ENCODE results near the gene PLEKHA3. TPM values are rescaled to one million over a fixed set of nuclear protein-coding genes. Genes with fewer than 3 reads are reported as not detected.

The PLEKHA3 gene
- total RNA-seq, 1 experiment from 2014 or later: 26.8 TPM

DNA sequence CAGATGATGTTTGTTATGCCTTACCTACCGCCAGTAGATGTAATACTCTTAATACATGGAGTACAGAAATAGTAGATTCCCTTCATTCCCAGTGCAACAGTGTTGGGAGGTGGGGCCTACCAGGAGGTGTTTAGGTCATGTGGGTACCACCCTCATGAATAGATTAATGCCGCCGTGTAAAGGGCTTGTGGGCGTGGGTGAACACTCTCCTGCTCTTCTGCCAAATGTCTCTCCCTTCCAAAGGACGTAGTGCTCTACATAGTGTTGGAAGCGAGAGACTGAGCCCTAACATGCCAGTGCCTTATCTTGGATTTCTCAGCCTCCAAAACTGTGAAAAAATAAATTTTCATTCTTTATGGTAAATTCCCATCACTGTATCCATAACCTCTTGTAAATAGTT, 30.1 kb downstream of the PLEKHA3 start (continued):
- TF ChIP-seq ELF1 (IDR thresholded peaks at IDR 0.05; ENCODE audit: borderline replicate concordance, low read depth): no peak

DNA sequence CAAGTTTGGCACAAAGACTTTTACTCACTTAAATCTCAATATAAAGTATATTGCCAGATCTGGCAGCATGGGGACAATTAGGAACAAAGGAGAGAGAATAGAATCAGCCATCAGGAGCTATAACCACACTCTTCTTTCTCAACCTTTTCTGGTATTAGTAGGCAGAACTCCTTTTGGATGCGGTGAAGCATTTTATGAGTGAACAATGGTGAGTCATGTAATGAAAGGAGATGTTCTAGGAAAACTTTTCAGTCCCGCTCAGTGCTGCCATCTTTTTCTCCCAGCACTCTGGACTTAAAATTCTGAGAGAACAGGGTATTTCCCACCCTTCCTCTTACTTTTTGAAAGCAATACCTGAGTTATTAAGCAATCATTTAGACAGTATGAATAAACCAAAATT, 32.2 kb downstream of the PLEKHA3 start:
- intact Hi-C loops (cut with micrococcal nuclease): no loop called here
- Histone ChIP-seq H3K79me2 (ENCODE audit: insufficient read depth, low read length) (no peaks in the 10 kb centered on the region), H3K36me3 (ENCODE audit: control insufficient read depth in 1 of 2, insufficient read depth in 2 of 2, low read length in 2 of 2) (no peaks in the 10 kb centered on the region), H3K4me1 (ENCODE audit: control insufficient read depth in 1 of 2, insufficient read depth in 2 of 2, low read length in 2 of 2) (peaks cover 0 to 5% of the 10 kb centered on the region in 2 experiments; a peak in 1 of 4 replicates), H3K27me3 (ENCODE audit: insufficient read depth, low read length) (no peaks in the 10 kb centered on the region), H3K9me3 (ENCODE audit: control insufficient read depth in 1 of 2, insufficient read depth in 1 of 2, low read depth in 1 of 2, low read length in 2 of 2) (no peaks in the 10 kb centered on the region), H2AFZ (ENCODE audit: low read depth, low read length, poor library complexity, severe bottlenecking) (no peak overlapping the region), H3K9me2 (ENCODE audit: insufficient read depth) (no peaks in the 10 kb centered on the region), H3K27ac (ENCODE audit: low read depth, low read length) (no peak overlapping the region), H4K20me1 (ENCODE audit: insufficient read depth) (no peaks in the 10 kb centered on the region), H3K4me3 (replicated peaks in 1 of 2; ENCODE audit: low read depth in 1 of 2, low read length in 2 of 2) (no peak overlapping the region), H3K4me2 (ENCODE audit: low read length) (no peak overlapping the region), H3K9ac (ENCODE audit: low read length) (no peak overlapping the region)
- ChIA-PET CTCF (no interaction called here), RAD21 (ENCODE audit: low non-redundant PET in 1 of 2, low total read pairs in 2 of 2, uncharacterized antibody in 2 of 2, unreplicated experiment in 2 of 2) (no interaction called here), POLR2A (no interaction called here)
- no peak for TF ChIP-seq FOSL1 (IDR thresholded peaks at IDR 0.05; ENCODE audit: low read depth)
- TF ChIP-seq YY1 (IDR thresholded peaks at IDR 0.05; ENCODE audit: extremely low read depth, insufficient replicate concordance, low read depth, low read length): no peak
- no peak for TF ChIP-seq EGR1 (IDR thresholded peaks at IDR 0.05; ENCODE audit: low read depth)
- TF ChIP-seq SP1 (IDR thresholded peaks at IDR 0.05; ENCODE audit: low read depth): no peak
- TF ChIP-seq POLR2A (IDR thresholded peaks at IDR 0.05; ENCODE audit: borderline replicate concordance, extremely low read depth, insufficient read depth, insufficient read length): no peak
- no peak for TF ChIP-seq POLR2AphosphoS5 (IDR thresholded peaks at IDR 0.05; ENCODE audit: low read depth, low read length)
- no peak for TF ChIP-seq ELF1 (IDR thresholded peaks at IDR 0.05; ENCODE audit: borderline replicate concordance, low read depth)
- TF ChIP-seq, protein P1, sequence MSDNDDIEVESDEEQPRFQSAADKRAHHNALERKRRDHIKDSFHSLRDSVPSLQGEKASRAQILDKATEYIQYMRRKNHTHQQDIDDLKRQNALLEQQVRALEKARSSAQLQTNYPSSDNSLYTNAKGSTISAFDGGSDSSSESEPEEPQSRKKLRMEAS (IDR thresholded peaks at IDR 0.05): no peak
- TF ChIP-seq JUND (IDR thresholded peaks at IDR 0.05): no peak
- TF ChIP-seq SIN3A (IDR thresholded peaks at IDR 0.05; ENCODE audit: low read depth): no peak
- no peak for ATAC-seq
- DNase-seq (ENCODE audit: low read depth, low spot score): no peak
- no TSS peak for BruUV-seq (replicated peaks)

DNA sequence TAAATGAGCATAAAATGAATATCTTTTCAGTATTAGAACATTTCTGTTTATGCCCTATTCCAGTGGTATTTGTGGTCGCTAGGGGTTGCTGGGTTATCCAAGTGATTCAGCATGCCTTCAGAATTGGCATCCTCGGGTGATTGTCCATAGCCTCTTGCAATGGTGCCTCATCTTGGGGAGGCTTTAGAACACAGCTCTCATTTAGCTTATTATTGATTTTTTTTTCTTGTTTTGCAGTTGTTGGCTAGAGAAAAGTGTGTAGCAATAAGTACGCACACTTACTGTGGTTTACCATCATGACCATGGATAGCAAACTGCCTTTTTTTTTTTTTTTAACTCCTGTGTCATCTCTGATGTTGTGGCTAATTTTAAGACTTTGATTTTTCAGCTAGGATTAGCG, 33.6 kb downstream of the PLEKHA3 start:
- Histone ChIP-seq H2AFZ (ENCODE audit: low read depth, low read length, poor library complexity, severe bottlenecking) (no peak overlapping the region), H3K79me2 (ENCODE audit: insufficient read depth, low read length) (no peaks in the 10 kb centered on the region), H3K4me3 (replicated peaks in 1 of 2; ENCODE audit: low read depth in 1 of 2, low read length in 2 of 2) (no peak overlapping the region), H3K36me3 (ENCODE audit: control insufficient read depth in 1 of 2, insufficient read depth in 2 of 2, low read length in 2 of 2) (no peaks in the 10 kb centered on the region), H3K9me2 (ENCODE audit: insufficient read depth) (no peaks in the 10 kb centered on the region), H3K4me2 (ENCODE audit: low read length) (no peak overlapping the region), H4K20me1 (ENCODE audit: insufficient read depth) (no peaks in the 10 kb centered on the region), H3K9ac (ENCODE audit: low read length) (no peak overlapping the region), H3K9me3 (ENCODE audit: control insufficient read depth in 1 of 2, insufficient read depth in 1 of 2, low read depth in 1 of 2, low read length in 2 of 2) (no peaks in the 10 kb centered on the region), H3K27ac (ENCODE audit: low read depth, low read length) (no peak overlapping the region), H3K27me3 (ENCODE audit: insufficient read depth, low read length) (no peaks in the 10 kb centered on the region), H3K4me1 (ENCODE audit: control insufficient read depth in 1 of 2, insufficient read depth in 2 of 2, low read length in 2 of 2) (peaks cover 0 to 5% of the 10 kb centered on the region in 2 experiments; a peak in 1 of 4 replicates)
- BruUV-seq (replicated peaks): no TSS peak
- intact Hi-C loops (cut with micrococcal nuclease): no loop called here
- DNase-seq (ENCODE audit: low read depth, low spot score) (no peak), ATAC-seq (no peak)
- POLR2A ChIA-PET: no interaction called here
- CTCF ChIA-PET: interaction anchor here (1.2 kb wide), 1 partner anchor 9 kb away, joined by 3 read pairs; no protein-coding TSS in a partner anchor
- RAD21 ChIA-PET (ENCODE audit: low non-redundant PET in 1 of 2, low total read pairs in 2 of 2, uncharacterized antibody in 2 of 2, unreplicated experiment in 2 of 2): no interaction called here
- TF ChIP-seq ZNF274 (IDR thresholded peaks at IDR 0.05; ENCODE audit: low read depth, low read length): no peak
- TF ChIP-seq, protein P1 (IDR thresholded peaks at IDR 0.05): no peak
- TF ChIP-seq EZH2phosphoT487 (IDR thresholded peaks at IDR 0.05; ENCODE audit: borderline replicate concordance): no peak
- TF ChIP-seq SIN3A (IDR thresholded peaks at IDR 0.05; ENCODE audit: low read depth): no peak
- no peak for TF ChIP-seq RAD21 (IDR thresholded peaks at IDR 0.05; ENCODE audit: low read depth)
